ENCODE results near the gene KRTAP10-5.
"Not testable (repeated sequence)": the region's sequence is repeated elsewhere in the genome, so short reads cannot be mapped to it uniquely, and the experiment has no call there.

Gene KRTAP10-5, protein sequence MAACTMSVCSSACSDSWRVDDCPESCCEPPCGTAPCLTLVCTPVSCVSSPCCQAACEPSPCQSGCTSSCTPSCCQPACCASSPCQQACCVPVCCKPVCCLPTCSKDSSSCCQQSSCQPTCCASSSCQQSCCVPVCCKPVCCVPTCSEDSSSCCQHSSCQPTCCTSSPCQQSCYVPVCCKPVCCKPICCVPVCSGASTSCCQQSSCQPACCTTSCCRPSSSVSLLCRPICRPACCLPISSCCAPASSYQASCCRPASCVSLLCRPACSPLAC

DNA sequence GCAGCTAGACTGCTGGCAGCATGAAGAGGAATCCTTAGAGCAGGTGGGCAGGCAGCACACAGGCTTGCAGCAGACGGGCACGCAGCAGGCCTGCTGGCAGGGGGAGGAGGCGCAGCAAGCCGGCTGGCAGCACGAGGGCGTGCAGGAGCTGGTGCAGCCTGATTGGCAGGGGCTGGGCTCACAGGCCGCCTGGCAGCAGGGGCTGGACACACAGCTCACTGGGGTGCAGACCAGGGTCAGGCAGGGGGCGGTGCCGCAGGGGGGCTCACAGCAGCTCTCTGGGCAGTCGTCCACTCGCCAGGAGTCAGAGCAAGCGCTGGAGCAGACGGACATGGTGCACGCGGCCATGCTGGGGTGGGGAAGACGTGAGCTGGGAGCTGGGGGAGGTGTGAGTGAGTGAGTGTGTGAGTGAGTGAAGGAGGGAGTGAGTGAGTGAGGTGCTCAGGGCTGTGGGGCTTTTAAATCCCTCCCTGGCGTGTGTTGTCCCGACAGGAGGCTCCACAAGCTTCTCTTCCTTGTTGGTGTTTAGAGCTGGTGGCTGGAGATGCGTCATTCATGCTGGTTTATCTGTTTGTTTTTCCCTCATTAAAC lies at the start of gene KRTAP10-5:
Gene KRTAP10-5, minus strand, starts transcription at position 374 of the 591 bp plus-strand sequence. Its CDS starts 26 bp downstream, at position 348.
- not testable (repeated sequence) for DNase-seq (ENCODE audit: low spot score)

DNA sequence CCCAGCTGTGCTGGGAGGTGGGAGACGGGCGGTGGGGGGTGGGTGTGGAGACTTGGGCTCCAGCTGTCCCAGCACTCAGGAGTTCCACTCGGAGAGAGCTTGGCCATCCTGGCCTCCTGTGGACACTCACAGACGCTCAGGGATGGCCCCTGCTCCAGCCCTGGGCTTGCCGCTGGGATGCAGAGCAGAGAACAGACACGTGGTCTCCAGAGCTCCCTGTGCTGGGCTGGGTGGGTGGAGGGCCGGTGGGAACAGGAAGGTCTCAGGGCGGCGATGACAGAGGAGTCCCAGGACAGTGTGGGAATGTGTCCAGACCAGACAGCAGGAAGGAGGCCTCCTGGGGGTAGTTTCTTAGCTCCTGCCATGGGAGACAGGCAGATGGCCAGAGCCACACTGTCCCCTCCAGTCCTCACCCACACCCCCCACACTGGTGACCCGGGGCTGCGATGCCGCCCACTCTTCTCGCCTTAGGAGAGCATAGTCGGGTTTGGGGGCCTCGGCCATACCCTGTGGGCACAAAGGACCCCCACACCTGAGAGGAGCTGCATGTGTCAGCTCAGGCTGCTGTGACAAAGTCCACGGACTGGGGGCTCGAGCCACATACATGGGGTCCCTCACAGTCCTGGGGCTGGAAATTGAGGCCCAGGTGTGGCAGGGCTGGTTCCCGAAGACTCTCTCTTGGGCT lies 48.4 kb upstream of the KRTAP10-5 start:
- DNase-seq (ENCODE audit: low spot score) = no peak

GRCh38 chr21:44627831-44628233 lies 47.4 kb upstream of the KRTAP10-5 start:
- not testable (repeated sequence) for DNase-seq (ENCODE audit: low spot score)

DNA sequence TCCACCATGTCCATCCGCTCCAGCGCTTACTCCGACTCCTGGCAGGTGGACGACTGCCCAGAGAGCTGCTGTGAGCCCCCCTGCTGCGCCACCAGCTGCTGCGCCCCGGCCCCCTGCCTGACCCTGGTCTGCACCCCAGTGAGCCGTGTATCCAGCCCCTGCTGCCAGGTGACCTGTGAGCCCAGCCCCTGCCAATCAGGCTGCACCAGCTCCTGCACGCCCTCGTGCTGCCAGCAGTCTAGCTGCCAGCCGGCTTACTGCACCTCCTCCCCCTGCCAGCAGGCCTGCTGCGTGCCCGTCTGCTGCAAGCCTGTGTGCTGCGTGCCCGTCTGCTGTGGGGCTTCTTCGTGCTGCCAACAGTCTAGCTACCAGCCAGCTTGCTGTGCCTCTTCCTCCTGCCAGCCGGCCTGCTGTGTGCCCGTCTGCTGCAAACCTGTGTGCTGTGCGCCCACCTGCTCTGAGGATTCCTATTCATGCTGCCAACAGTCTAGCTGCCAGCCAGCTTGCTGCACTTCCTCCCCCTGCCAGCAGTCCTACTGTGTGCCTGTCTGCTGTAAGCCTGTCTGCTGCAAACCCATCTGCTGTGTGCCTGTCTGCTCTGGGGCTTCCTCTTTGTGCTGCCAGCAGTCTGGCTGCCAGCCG lies 46.9 kb upstream of the KRTAP10-5 start:
- peak; percentile 5 for DNase-seq (ENCODE audit: low spot score)

GRCh38 chr21:44626673-44627143 lies 46.3 kb upstream of the KRTAP10-5 start, which contains the start of gene KRTAP10-9:
Gene KRTAP10-9 (plus strand): TSS chr21:44627093. CDS start chr21:44627172, 79 bp downstream.
- no peak for DNase-seq (ENCODE audit: low spot score)

DNA sequence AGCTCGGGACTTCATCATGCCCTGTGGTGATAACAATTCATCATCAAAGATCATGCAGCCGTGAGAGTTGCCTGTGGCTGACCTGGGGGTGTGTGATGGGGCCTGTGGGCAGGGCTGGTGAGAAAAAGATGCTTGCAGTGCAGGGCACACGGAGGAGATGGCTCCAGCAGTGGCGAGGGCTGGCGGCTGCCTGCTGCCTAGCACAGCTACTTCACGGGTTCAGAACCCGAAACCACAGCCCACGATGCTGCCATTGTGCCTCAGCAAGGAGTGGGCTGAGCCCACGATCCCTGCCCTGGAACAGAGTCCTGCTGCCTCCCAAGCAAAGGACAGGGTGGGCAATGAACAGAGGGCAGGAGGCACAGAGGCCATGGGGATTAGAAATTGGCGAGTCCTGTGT lies 45.9 kb upstream of the KRTAP10-5 start:
- no peak for DNase-seq (ENCODE audit: low spot score)

DNA sequence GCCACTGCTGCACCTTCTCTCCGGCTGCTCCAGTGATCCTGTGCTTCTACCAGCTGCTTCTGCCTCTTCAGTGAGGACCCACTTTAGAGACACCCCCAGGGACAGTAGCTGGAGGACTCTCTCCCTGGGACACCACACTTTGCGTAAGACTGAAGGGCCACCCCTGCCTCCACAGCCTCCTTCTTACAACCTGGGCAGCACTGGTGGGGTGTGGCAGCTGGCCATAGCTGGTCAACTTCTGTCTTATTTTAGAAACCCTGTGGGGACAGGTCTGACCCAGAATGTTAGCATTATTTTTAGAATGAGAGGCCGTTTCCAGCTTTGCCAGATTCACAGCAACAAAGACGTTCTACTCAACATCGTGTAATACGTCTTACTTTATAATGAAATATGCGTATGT lies 45.4 kb upstream of the KRTAP10-5 start:
- no peak for DNase-seq (ENCODE audit: low spot score)

DNA sequence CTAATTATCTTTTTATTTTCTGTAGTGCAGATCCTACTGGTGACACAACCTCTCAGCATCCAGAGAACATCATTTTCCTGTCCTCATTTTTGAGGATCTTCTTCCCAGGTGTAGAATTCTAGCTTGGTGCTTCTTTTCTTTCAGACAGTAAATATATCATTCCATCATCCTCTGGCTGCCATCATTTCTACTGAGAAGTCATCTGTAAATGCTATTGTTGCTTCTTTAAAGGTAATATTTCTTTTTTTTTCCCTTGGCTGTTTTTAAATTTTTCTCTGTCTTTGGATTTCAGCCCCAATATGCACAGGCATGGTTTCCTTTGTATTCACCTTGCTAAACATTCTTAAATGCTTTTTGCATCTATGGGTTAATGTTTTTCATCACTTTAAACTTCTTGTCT lies 43.2 kb upstream of the KRTAP10-5 start:
- no peak for DNase-seq (ENCODE audit: low spot score)

GRCh38 chr21:44619886-44620285 lies 39.5 kb upstream of the KRTAP10-5 start:
- no peak for DNase-seq (ENCODE audit: low spot score)

DNA sequence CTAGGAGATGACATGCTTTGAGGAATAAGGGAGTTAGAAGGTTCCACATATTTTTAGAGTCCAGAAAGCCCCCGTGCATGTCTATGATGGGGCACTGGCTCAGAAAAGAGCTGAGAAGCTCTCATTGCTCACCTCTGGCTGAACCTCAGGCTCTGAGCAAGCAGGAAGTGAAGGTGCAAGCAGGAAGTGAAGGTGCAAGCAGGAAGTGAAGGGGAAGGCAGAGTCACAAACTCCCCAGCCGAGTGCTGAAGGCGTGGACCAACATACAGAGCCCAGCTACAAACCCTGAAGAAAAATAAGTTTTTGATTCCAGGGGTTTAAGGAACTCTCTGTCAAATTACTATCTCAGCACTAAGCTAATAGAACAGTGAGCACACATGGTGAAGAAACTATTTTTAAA lies 38.5 kb upstream of the KRTAP10-5 start:
- no peak for DNase-seq (ENCODE audit: low spot score)

DNA sequence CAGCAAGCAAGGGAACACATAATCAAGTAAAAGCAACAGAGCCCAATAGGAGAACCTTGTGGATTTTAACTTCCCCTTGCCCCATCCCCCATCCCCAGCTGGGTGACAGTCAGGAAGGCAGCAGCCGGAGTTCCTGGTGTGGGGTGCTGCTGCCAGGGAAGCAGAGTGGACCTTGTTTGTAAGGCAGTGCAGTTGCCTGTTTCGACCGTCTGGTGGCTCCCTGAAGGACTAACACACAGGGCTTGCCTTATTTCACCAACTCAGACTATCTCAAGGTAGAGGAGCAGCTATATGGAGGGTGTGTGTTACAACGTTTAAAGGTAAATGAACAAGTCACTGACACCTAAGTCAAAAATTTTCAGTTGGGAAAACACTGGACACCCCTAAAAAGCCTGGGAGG lies 38.1 kb upstream of the KRTAP10-5 start:
- DNase-seq (ENCODE audit: low spot score) = no peak

DNA sequence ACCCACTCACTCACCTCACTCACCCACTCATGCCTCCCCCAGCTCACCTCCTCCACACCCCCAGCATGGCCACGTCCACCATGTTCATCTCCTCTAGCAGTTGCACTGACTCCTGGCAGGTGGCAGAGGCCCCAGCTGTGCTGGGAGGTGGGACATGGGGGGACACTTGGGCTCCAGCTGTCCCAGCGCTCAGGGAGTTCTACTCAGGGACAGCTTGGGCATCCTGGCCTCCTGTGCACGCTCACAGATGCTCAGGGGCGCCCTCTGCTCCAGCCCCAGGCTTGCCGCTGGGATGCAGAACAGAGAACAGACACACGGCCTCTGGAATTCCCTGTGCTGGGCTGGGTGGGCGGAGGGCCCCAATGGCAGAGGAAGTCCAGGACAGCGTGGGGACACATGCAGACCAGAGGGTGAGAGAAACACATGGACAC lies 36.7 kb upstream of the KRTAP10-5 start:
- DNase-seq (ENCODE audit: low spot score) = no peak

- DNase-seq (ENCODE audit: low spot score) = no peak
Measured at GRCh38 chr21:44616591-44616926, 36.2 kb upstream of the KRTAP10-5 start.

DNA sequence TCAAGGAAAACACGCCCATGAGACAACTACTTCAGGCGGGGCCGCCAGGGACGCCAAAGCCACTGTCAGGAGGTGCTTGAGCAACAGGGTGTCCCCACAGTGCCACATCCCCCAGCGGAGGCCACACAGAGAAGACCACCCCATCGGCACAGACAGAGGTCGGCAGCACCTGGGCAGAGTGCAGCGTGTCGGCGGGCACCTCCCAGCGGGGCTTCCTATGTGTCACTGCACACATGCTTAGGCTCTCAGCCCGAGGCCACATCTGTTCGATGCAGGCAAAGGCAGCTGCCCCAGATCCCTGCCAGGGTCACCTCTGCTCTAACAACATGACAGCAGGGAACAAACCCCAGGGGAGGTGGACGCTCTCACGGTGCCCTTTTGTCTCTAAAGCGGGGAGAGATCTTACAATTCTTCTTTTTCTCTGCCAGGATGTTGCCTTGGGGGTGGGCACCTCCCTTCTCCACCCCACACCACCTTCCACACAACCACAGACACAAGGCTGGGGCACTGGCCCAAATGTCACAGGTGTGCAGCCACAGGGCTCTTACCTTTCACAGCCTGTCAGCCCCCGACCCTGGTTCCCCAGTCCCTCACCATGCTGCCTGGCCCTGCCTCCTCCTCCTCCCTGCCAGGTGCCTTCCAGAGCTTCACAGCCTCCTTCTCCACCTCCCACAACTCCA lies 35.6 kb upstream of the KRTAP10-5 start:
- no peak for DNase-seq (ENCODE audit: low spot score)

DNA sequence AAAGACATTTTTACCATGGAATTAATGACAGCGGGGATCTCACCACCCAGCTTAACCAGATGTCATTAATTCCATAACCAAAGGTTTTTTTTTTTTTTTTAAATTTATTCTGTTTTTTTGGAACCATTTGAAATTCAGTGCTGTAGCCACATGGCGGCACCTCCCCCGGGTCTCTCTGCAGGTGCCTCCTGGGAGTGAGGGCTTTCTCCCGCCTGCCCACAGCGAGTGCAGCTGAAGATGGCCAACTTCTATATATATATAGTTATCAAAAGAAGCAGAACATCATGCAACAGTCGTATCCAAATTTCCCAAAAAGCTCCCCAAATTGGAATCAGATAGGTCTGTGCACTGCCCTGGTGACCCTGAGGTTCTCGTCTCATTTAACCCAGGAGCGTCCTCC lies 35.1 kb upstream of the KRTAP10-5 start:
- DNase-seq (ENCODE audit: low spot score) = no peak

DNA sequence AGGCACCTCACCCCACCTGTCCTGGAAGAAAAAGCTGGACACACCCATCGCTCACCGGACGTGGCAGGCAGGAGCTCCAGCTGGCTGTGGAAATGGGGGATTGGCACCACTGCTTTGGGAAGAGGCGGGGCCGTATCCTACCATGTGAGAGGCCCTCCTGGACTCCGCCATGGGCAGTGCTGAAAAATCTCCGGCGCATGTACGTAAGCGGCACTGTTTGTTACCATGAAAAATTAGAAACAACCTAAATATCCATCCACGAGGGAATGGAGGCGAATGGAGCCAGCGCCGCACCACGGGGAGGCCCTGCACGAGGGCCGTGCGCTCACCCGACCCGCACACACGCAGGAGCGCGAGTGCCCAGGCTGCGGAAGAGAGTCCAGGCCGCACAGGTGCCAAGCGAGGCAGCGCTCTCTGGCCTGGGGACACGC lies 34.6 kb upstream of the KRTAP10-5 start:
- no peak for DNase-seq (ENCODE audit: low spot score)

DNA sequence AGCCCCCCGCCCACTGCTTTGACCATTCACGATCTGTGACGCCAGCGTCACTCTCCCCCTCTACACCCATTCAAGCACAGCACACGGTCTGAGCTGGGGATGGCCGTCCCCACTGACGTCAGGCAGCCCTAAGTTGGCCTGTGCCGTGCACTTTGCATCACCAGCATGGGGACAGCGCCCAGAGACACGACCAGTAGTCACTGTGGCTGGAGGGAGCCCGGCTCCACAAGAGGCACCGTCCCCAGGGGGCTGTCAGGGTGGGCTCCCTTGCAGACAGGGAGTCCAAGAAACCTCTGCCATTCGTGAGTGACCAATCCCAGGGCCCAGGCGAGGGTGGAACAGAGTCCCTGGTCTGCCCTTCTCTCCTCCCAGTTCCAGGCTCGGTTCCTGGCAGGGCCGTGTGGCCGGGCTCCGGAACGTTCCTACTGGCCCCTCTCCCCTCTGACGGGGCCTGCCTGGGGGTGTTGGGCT lies 33.8 kb upstream of the KRTAP10-5 start:
- DNase-seq (ENCODE audit: low spot score) = no peak

DNA sequence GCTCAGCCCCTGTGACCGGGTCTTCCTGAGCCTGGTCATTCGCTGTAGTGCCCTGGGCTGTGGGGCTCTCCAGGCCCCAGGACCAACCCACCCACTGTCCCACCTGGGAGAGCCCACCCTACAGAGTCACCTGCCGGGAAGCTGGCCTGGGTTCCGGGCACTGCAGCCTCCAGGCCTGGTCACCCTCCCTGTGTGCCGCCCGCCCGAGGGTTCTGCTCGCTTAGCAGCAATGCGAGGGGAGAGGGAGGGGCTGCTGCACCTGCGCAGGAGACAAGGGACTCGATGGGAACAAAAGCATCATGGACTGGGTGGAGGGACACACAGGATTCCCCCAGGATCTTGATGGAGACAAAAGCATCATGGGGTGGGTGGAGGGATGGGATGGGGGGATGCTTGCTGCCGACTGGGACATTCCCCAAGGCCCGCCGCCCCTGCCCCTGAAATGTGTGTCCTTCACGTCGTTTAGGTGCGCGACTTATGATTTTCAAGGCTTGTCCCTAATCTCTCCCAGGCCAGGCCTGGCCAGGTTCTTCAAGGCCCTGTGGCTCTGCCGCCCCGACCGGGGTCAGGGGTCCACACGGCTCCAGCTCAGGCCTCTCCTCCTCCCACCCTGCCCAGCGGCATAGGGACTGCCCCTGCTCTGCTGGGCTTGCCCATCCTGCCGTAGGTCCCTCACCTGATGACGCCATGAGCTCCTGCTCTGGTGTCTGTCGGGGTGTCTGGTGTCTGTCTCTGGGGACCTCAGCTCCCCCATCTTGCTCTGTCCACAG lies 33.2 kb upstream of the KRTAP10-5 start:
- DNase-seq (ENCODE audit: low spot score) = no peak

DNA sequence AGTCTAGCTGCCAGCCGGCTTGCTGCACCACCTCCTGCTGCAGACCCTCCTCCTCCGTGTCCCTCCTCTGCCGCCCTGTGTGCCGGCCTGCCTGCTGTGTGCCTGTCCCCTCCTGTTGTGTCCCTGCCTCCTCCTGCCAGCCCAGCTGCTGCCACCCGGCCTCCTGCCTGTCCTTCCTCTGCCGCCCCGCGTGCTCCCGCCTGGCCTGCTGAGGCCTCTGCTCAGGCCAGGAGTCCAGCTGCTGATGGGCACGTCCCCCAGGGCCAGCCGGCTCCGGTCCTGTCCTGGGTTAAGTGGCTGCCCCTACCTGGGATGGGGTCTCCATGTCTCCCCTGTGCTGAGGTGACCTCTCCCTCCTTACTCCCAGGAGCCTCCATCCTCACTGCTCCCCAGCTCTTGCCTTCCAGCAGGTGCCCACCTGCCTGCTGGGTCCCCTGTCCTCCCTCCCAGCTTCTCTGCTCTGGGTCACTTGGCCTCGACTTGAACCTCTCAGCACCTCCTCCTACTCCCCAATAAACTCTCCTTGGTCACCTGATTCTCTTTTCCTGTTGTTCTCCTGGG lies 32.3 kb upstream of the KRTAP10-5 start:
- DNase-seq (ENCODE audit: low spot score) = no peak

DNA sequence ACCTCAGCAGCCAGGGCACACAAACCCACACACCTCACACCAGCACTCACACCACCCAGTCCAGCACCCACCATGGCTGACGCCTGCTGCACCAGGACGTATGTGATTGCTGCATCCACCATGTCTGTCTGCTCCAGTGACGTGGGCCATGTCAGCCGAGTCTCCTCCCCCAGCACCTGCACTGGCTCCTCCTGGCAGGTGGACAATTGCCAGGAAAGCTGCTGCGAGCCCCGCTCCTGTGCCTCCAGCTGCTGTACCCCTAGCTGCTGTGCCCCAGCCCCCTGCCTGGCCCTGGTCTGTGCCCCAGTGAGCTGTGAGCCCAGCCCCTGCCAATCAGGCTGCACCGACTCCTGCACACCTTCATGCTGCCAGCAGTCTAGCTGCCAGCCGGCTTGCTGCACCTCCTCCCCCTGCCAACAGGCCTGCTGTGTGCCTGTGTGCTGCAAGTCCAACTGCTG lies 31.7 kb upstream of the KRTAP10-5 start, which contains the start of gene KRTAP10-8:
Gene KRTAP10-8, plus strand, starts transcription at position 51 of the 458 bp plus-strand sequence. Its CDS starts 22 bp downstream, at position 73.
- DNase-seq (ENCODE audit: low spot score) = no peak

Measured in cerebellar cortex (tissue), 1 donor.